HepG2 (cell line): ENCODE measurements around the gene SYNGAP1. TPM values are rescaled to one million over a fixed set of nuclear protein-coding genes. Genes with fewer than 3 reads are reported as not detected.
A peak's percentile ranks its signal among the peaks of the same experiment; 100 is the strongest.

ENCODE experiments used
- ATAC-seq: fragments of 200-7000 bp; cut with Tn5 transposase; 3 replicates; pipeline ENCODE4 v1.9.1; 2020; ENCODE audit warnings: mild to moderate bottlenecking, moderate library complexity
- BruUV-seq: library from RNA; stranded (reverse); fragments of 400-500 nt; replicated peaks from 2 replicates; lab custom pipeline; 2021; lab: Mats Ljungman, UMichigan
- CTCF ChIA-PET: fragments of 300-600 bp; formaldehyde crosslinking; extraction: SDS; loops from one replicate; lab custom pipeline; 2021; ENCODE audit warnings: low total read pairs, inconsistent platforms, low intra/inter-chr PET ratio; lab: Yijun Ruan, JAX
- POLR2A ChIA-PET: fragments of 350-600 bp; sonication (Branson Sonifier 250); formaldehyde crosslinking; loops from one replicate; lab custom pipeline; 2020; ENCODE audit warnings: antibody characterized with exemption, inconsistent platforms; lab: Yijun Ruan, JAX
- DNase-seq: peaks from one replicate; pipeline ENCODE4 v3.0.0-alpha.2; 2015; ENCODE audit warnings: low spot score
- FAIRE-seq: peaks from 3 replicates; lab custom pipeline; 2011; peaks lifted over from hg19 to GRCh38; lab: Jason Lieb, UNC
- H2AFZ ChIP-seq: one replicate; pipeline ENCODE4 v1.6.1; 2011; ENCODE audit warnings: low read length, inconsistent platforms
- H3K27ac ChIP-seq: fragments of 300-600 bp; 3 replicates; pipeline ENCODE4 v1.8.0; 2011; ENCODE audit warnings: mixed run types, mild to moderate bottlenecking, mixed read lengths, low read length, inconsistent platforms; ENCODE audit not compliant: insufficient read depth; ENCODE audit errors: extremely low read length
- H3K27me3 ChIP-seq, 2 experiments: fragments of 200-600 bp in 1 of 2; 2 replicates in 1 of 2; 3 replicates in 1 of 2; pipeline versions ENCODE4 v1.6.0 to v1.8.0; 2011; ENCODE audit warnings: low read length in 2 of 2, mild to moderate bottlenecking in 2 of 2, moderate library complexity in 2 of 2, inconsistent platforms in 1 of 2; ENCODE audit not compliant: insufficient read depth in 2 of 2, control insufficient read depth in 1 of 2
- H3K36me3 ChIP-seq, 2 experiments: fragments of 200-600 bp in 1 of 2; replicated peaks in 1 of 2; 2 replicates in 1 of 2; 3 replicates in 1 of 2; pipeline versions ENCODE4 v1.5.1 to v1.8.0; 2011; ENCODE audit warnings: low read length in 2 of 2, inconsistent platforms in 1 of 2; ENCODE audit not compliant: insufficient read depth in 2 of 2, control insufficient read depth in 1 of 2
- H3K4me1 ChIP-seq: 2 replicates; pipeline ENCODE4 v1.5.1; 2012; ENCODE audit warnings: low read length, inconsistent platforms; ENCODE audit not compliant: insufficient read depth
- H3K4me2 ChIP-seq: 2 replicates; pipeline ENCODE4 v1.6.0; 2011; ENCODE audit warnings: low read depth, low read length, inconsistent platforms
- H3K4me3 ChIP-seq, 3 experiments: fragments of 200-600 bp in 1 of 3; sonication (generic), shearing (Covaris generic) in 1 of 3; replicated peaks in 1 of 3; 2 replicates each; pipeline ENCODE4 v1.5.1; 2011 to 2016; ENCODE audit warnings: low read length in 3 of 3, inconsistent platforms in 2 of 3, low read depth in 2 of 3, mild to moderate bottlenecking in 2 of 3, control low read depth in 1 of 3, mixed read lengths in 1 of 3; ENCODE audit not compliant: insufficient read depth in 1 of 3
- H3K79me2 ChIP-seq: one replicate; pipeline ENCODE4 v1.6.1; 2011; ENCODE audit warnings: low read length, inconsistent platforms; ENCODE audit not compliant: insufficient read depth
- H3K9ac ChIP-seq: 2 replicates; pipeline ENCODE4 v1.6.0; 2011; ENCODE audit warnings: mild to moderate bottlenecking, low read depth, low read length, inconsistent platforms; ENCODE audit not compliant: insufficient read depth
- H3K9me3 ChIP-seq: 2 replicates; pipeline ENCODE4 v1.5.1; 2012; ENCODE audit warnings: mild to moderate bottlenecking, low read length
- H4K20me1 ChIP-seq: 2 replicates; pipeline ENCODE4 v1.6.0; 2011; ENCODE audit warnings: inconsistent platforms, mild to moderate bottlenecking, low read length, moderate library complexity; ENCODE audit not compliant: insufficient read depth
- MXD4 ChIP-seq: IDR thresholded peaks from 2 replicates; pipeline ENCODE4 v1.6.1; 2016; ENCODE audit warnings: mild to moderate bottlenecking, missing biosample characterization, missing genetic modification reagents
- POGZ ChIP-seq: sonication (generic); formaldehyde crosslinking; IDR thresholded peaks from 2 replicates; pipeline ENCODE4 v1.4.0; 2020; ENCODE audit warnings: mild to moderate bottlenecking, missing genetic modification reagents
- ZNF746 ChIP-seq: sonication (generic); formaldehyde crosslinking; IDR thresholded peaks from 2 replicates; pipeline ENCODE4 v1.8.0; 2022; ENCODE audit warnings: mild to moderate bottlenecking, missing genetic modification reagents
- WGBS: methylation state at CpG from one replicate; pipeline ENCODE4 v1.1.6; 2017; ENCODE audit warnings: low lambda C conversion rate; 5-methylcytosine and 5-hydroxymethylcytosine counted together
- in situ Hi-C: cut with HindIII; loops from 2 replicates; pipeline ENCODE4 v1.10.0; 2017; ENCODE audit warnings: low pct_unique_long_range_greater_than_20kb; ENCODE audit not compliant: extremely low pct_ligation_motif_present
- intact Hi-C: fragments of 100-400 bp; cut with micrococcal nuclease; formaldehyde crosslinking; loops from one replicate; pipeline ENCODE4 v1.10.0; 2022; ENCODE audit not compliant: unreplicated experiment
- polyA plus RNA-seq, 8 experiments: library from polyadenylated mRNA; depleted of rRNA in 3 of 8; stranded (reverse) in 7 of 8; unstranded in 1 of 8; fragments of >200 nt; fragmentation: Illumina TruSeq in 4 of 8; extraction: Trizol in 4 of 8; gene quantifications; 2 replicates each; pipeline versions ENCODE4 v1.2.1 to v1.2.3, GENCODE V29; 2011 to 2016; ENCODE audit warnings: low read depth in 4 of 8, missing spikeins in 1 of 8, mixed read lengths in 1 of 8; ENCODE audit not compliant: insufficient read depth in 1 of 8
- total RNA-seq, 5 experiments: library from RNA; depleted of rRNA; stranded (reverse); fragments of >200 nt; fragmentation: Illumina TruSeq; extraction: Trizol; gene quantifications; 2 replicates each; pipeline ENCODE4 v1.2.3, GENCODE V29; 2016; ENCODE audit warnings: low read depth in 1 of 5
- TF ChIP-seq, protein P1 (sequence below): fragments of 450-650 bp; IDR thresholded peaks from 2 replicates; pipeline ENCODE4 v1.6.1; 2016
- TF ChIP-seq, protein P2 (sequence below): IDR thresholded peaks from 2 replicates; pipeline ENCODE4 v1.6.1; 2016

SYNGAP1 gene
- total and polyA plus RNA-seq, 2 of the 13 experiments (the other 11 are each of a cell fraction or from before 2014, with no cell fraction given), result 0.75 to 1.1 TPM

DNA sequence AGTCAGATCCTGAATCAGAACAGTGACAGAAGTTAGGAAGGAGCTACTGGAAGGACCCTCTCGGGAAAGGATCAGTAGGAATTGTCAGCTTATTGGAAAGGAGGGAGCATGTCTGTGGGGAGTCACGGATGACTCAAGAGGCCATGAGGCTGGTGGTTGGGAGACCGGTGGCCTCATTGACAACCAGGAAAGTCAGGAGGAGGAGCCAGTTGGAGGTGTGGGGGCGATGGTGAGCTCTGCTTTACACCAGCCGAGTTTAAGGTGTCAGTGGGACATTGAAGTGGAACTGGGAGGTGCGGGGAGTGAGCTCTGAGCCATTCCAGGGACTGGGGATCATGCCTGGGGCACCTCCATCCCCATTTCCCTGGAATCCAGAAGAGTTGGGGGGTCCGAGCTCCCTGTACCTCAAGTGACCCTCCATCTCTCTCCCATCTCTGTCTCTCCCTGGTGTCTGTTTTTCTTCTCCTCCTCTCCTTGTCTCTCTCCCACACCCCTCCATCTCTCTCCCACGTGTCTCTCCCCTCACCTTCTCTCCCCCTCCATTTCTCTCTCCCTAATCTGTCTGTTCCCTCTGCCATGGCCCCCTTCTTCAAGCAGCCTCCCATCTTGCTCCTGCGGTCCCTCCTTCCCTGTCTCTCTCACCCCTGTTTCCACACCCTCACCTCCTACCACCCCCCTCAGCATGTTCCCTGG lies 20.2 kb downstream of the SYNGAP1 start:
- no TSS peak for BruUV-seq
- H3K27me3 ChIP-seq, result no peaks in the 10 kb centered on the region
- no peak overlapping the region for H2AFZ ChIP-seq
- no peak overlapping the region for H3K27ac ChIP-seq
- H3K4me2 ChIP-seq, result no peak overlapping the region
- H3K4me1 ChIP-seq, result no peaks in the 10 kb centered on the region
- H4K20me1 ChIP-seq, result no peaks in the 10 kb centered on the region
- POLR2A ChIA-PET, result interaction anchor here (1.6 kb wide), 1 partner anchor 9 kb away, joined by 5 read pairs; no protein-coding TSS in a partner anchor
- no peak for TF ChIP-seq POGZ
- TF ChIP-seq, protein P1, sequence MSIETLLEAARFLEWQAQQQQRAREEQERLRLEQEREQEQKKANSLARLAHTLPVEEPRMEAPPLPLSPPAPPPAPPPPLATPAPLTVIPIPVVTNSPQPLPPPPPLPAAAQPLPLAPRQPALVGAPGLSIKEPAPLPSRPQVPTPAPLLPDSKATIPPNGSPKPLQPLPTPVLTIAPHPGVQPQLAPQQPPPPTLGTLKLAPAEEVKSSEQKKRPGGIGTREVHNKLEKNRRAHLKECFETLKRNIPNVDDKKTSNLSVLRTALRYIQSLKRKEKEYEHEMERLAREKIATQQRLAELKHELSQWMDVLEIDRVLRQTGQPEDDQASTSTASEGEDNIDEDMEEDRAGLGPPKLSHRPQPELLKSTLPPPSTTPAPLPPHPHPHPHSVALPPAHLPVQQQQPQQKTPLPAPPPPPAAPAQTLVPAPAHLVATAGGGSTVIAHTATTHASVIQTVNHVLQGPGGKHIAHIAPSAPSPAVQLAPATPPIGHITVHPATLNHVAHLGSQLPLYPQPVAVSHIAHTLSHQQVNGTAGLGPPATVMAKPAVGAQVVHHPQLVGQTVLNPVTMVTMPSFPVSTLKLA, result peak; percentile 25; the same call in 1 of the 2 replicates
- TF ChIP-seq ZNF746 (CRISPR knock-in tag), result no peak
- TF ChIP-seq MXD4, result no peak
- TF ChIP-seq, protein P2, sequence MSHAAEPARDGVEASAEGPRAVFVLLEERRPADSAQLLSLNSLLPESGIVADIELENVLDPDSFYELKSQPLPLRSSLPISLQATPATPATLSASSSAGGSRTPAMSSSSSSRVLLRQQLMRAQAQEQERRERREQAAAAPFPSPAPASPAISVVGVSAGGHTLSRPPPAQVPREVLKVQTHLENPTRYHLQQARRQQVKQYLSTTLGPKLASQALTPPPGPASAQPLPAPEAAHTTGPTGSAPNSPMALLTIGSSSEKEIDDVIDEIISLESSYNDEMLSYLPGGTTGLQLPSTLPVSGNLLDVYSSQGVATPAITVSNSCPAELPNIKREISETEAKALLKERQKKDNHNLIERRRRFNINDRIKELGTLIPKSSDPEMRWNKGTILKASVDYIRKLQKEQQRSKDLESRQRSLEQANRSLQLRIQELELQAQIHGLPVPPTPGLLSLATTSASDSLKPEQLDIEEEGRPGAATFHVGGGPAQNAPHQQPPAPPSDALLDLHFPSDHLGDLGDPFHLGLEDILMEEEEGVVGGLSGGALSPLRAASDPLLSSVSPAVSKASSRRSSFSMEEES (CRISPR knock-in tag), result no peak
- ATAC-seq (no peak; the same call in 2 of the 3 replicates), DNase-seq (no peak), FAIRE-seq (no peak)
- H3K4me3 ChIP-seq, result no peak overlapping the region
- H3K9me3 ChIP-seq, result no peaks in the 10 kb centered on the region
- 50% methylated on average over 9 of the region's 9 CpGs for WGBS
- H3K9ac ChIP-seq, result no peak overlapping the region
- intact Hi-C loops, result no loop called here
- in situ Hi-C loops, result no loop called here
- H3K79me2 ChIP-seq, result no peaks in the 10 kb centered on the region
- CTCF ChIA-PET, result no interaction called here
- H3K36me3 ChIP-seq, result peaks cover 0 to 2% of the 10 kb centered on the region in 2 experiments; a peak in 1 of 5 replicates
